ENCODE data around the gene KLK10. TPM values are rescaled to one million over a fixed set of nuclear protein-coding genes. Genes with fewer than 3 reads are reported as not detected.
A peak's percentile ranks its signal among the peaks of the same experiment; 100 is the strongest.

KLK10 gene
- total RNA-seq, 2 donors from 2014 or later, result not detected

GRCh38 chr19:51034704-51035103 lies 15.2 kb upstream of the KLK10 start, which contains the start of gene KLK12:
KLK12 (minus strand) TSS chr19:51035002; CDS start chr19:51034621, 381 bp downstream.
- H3K4me1 Mint-ChIP-seq, result no peaks in the 10 kb centered on the region
- H3K4me3 Mint-ChIP-seq, result no peak within 1 kb of the TSS
- H3K9me3 Mint-ChIP-seq, result no peaks in the 10 kb centered on the region
- H3K36me3 Mint-ChIP-seq (ENCODE audit: low read depth), result no peaks in the 10 kb centered on the region
- H3K27me3 Mint-ChIP-seq, result peaks cover 20% of the 10 kb centered on the region
- no peak for ATAC-seq (replicated peaks)
- H3K27ac Mint-ChIP-seq, result no peak within 1 kb of the TSS

DNA sequence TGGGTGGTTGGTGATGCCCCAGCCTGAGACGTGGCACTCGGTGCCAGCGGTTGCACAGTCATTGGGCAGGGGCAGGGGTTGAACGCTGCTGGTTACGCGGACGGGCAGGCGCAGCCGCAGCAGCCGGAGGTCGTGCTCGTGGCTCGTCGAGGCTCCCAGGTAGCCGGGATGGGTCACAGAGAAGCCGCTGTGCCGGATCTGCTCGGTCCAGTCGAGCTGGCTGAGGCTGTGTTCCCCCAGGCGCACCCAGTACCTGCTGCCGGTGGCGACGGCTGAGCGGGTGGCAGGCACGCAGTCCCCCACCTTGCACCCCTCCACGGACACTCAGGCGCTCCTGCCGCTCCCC lies 12.3 kb upstream of the KLK10 start:
- Mint-ChIP-seq H3K9me3 (no peaks in the 10 kb centered on the region), H3K27ac (no peak overlapping the region), H3K4me1 (no peaks in the 10 kb centered on the region), H3K4me3 (no peak overlapping the region), H3K27me3 (peaks cover 30% of the 10 kb centered on the region), H3K36me3 (ENCODE audit: low read depth) (no peaks in the 10 kb centered on the region)
- no peak for ATAC-seq (replicated peaks)

GRCh38 chr19:51031220-51031879 lies 11.8 kb upstream of the KLK10 start:
- Mint-ChIP-seq H3K4me1 (no peaks in the 10 kb centered on the region), H3K27me3 (peaks cover 34% of the 10 kb centered on the region), H3K27ac (no peak overlapping the region), H3K4me3 (no peak overlapping the region), H3K36me3 (ENCODE audit: low read depth) (no peaks in the 10 kb centered on the region), H3K9me3 (no peaks in the 10 kb centered on the region)
- no peak for ATAC-seq (replicated peaks)

DNA sequence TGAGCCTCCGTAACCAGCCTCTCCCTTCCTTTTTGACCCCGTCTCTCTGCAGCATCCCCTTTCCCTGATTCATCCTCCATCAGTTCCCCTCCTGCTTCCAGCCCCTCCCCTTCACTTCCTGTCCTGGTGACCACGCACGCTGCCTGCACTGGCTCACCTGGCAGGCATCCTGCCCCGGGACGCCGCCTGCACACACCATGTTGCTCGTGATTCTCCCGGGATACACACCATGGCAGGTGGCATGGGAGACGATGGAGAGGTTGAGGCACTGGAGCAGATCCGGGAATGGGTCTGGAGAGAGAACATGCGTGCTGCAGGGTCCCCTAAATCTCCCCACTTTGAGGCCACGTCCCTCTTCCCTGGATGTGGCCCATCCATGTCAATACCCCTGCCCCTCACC lies 11.1 kb upstream of the KLK10 start:
- no peaks in the 10 kb centered on the region for H3K36me3 Mint-ChIP-seq (ENCODE audit: low read depth)
- no peak for ATAC-seq (replicated peaks)
- H3K4me1 Mint-ChIP-seq, result no peaks in the 10 kb centered on the region
- no peak overlapping the region for H3K4me3 Mint-ChIP-seq
- H3K27me3 Mint-ChIP-seq, result peaks cover 34% of the 10 kb centered on the region
- no peaks in the 10 kb centered on the region for H3K9me3 Mint-ChIP-seq
- no peak overlapping the region for H3K27ac Mint-ChIP-seq

- H3K4me1 Mint-ChIP-seq, result no peaks in the 10 kb centered on the region
- H3K9me3 Mint-ChIP-seq, result no peaks in the 10 kb centered on the region
- no peak overlapping the region for H3K4me3 Mint-ChIP-seq
- H3K36me3 Mint-ChIP-seq (ENCODE audit: low read depth), result no peaks in the 10 kb centered on the region
- peaks cover 37% of the 10 kb centered on the region for H3K27me3 Mint-ChIP-seq
- no peak for ATAC-seq (replicated peaks)
- no peak overlapping the region for H3K27ac Mint-ChIP-seq
Observed at GRCh38 chr19:51029718-51030117, 10.2 kb upstream of the KLK10 start.

DNA sequence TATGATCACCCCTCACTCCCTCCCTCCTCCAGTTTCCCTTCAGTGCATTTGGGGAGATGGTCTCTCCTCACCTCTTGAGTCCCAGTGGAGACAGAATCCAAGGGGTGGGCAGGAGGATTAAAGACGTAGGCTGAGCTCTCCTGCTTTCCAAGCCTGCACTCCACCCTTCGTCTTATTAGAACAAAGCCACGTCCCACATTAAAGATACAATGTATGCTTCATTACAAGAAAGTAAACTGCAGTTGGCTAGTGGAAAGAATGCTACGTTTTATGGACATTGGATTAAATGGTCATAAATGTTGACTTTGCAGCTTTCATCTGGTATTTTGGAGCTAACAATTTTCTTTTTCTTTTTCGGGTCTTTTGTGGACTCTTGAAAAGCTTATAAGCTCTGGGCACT lies 8.4 kb upstream of the KLK10 start:
- H3K4me1 Mint-ChIP-seq, result no peaks in the 10 kb centered on the region
- H3K27ac Mint-ChIP-seq, result no peak overlapping the region
- H3K27me3 Mint-ChIP-seq, result peaks cover 40% of the 10 kb centered on the region
- no peaks in the 10 kb centered on the region for H3K9me3 Mint-ChIP-seq
- no peak overlapping the region for H3K4me3 Mint-ChIP-seq
- no peak for ATAC-seq (replicated peaks)
- H3K36me3 Mint-ChIP-seq (ENCODE audit: low read depth), result no peaks in the 10 kb centered on the region

GRCh38 chr19:51027126-51027806 lies 7.8 kb upstream of the KLK10 start:
- Mint-ChIP-seq H3K27me3 (peaks cover 46% of the 10 kb centered on the region), H3K4me3 (no peak overlapping the region), H3K9me3 (no peaks in the 10 kb centered on the region), H3K4me1 (no peaks in the 10 kb centered on the region), H3K36me3 (ENCODE audit: low read depth) (no peaks in the 10 kb centered on the region), H3K27ac (no peak overlapping the region)
- no peak for ATAC-seq (replicated peaks)

GRCh38 chr19:51026554-51026831 lies 7.0 kb upstream of the KLK10 start, which contains the start of gene KLK11:
KLK11 (minus strand) TSS chr19:51026616; CDS start chr19:51025631, 985 bp downstream.
- Mint-ChIP-seq H3K9me3 (no peaks in the 10 kb centered on the region), H3K27me3 (peaks cover 44% of the 10 kb centered on the region), H3K27ac (no peak within 1 kb of the TSS), H3K4me1 (no peaks in the 10 kb centered on the region), H3K36me3 (ENCODE audit: low read depth) (no peaks in the 10 kb centered on the region), H3K4me3 (no peak within 1 kb of the TSS)
- no peak for ATAC-seq (replicated peaks)

GRCh38 chr19:51025809-51026553 lies 6.5 kb upstream of the KLK10 start:
- H3K36me3 Mint-ChIP-seq (ENCODE audit: low read depth), result no peaks in the 10 kb centered on the region
- H3K27me3 Mint-ChIP-seq, result peaks cover 39% of the 10 kb centered on the region
- no peak overlapping the region for H3K4me3 Mint-ChIP-seq
- no peak overlapping the region for H3K27ac Mint-ChIP-seq
- no peaks in the 10 kb centered on the region for H3K9me3 Mint-ChIP-seq
- ATAC-seq (replicated peaks), result no peak
- H3K4me1 Mint-ChIP-seq, result no peaks in the 10 kb centered on the region

DNA sequence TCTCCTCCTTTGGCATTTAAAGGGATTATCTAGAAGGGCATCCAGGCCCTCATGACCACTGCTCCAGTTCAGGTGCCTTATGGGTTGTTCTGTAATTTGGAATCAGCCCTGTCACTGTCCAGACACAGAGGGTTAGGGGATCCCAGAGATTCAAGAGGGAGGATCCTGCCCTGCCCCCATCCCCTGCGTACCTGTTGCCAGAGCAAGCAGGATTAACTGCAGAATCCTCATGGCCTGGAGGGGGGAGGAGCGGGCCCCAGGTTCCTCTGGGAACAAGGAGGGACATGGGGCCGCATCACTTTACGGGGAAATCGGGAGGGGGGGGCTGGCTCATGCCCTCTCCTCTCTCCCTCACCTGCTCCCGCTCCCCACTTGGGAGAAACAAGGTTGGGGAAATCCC lies 5.9 kb upstream of the KLK10 start:
- Mint-ChIP-seq H3K27ac (no peak overlapping the region), H3K4me3 (no peak overlapping the region), H3K36me3 (ENCODE audit: low read depth) (no peaks in the 10 kb centered on the region), H3K4me1 (no peaks in the 10 kb centered on the region), H3K27me3 (peaks cover 35% of the 10 kb centered on the region), H3K9me3 (no peaks in the 10 kb centered on the region)
- no peak for ATAC-seq (replicated peaks)

GRCh38 chr19:51024924-51025323 lies 5.4 kb upstream of the KLK10 start:
- Mint-ChIP-seq H3K36me3 (ENCODE audit: low read depth) (no peaks in the 10 kb centered on the region), H3K27me3 (peaks cover 37% of the 10 kb centered on the region), H3K4me3 (no peak overlapping the region), H3K4me1 (no peaks in the 10 kb centered on the region), H3K9me3 (no peaks in the 10 kb centered on the region), H3K27ac (no peak overlapping the region)
- no peak for ATAC-seq (replicated peaks)

DNA sequence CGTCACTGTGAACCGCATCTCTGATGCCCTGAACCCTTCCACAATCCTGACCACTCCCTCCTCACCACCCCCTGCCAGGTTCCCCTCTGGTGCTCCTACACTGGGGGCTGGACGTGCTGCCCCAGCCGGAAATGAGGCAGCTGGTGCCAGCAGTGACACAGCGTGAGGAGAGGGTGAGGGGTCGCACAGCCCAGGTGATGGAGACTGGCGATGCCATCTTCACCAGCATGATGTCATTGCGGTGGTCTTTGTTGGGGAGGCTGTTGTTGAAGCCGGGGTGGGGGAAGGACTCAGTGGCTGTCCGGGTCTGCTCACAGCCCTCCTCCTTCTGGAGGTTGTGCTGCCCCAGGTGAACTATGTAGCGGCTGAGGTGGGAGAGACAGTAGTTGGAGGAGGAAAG lies 4.4 kb upstream of the KLK10 start:
- no peak for ATAC-seq (replicated peaks)
- no peaks in the 10 kb centered on the region for H3K4me1 Mint-ChIP-seq
- H3K4me3 Mint-ChIP-seq, result no peak overlapping the region
- peaks cover 38% of the 10 kb centered on the region for H3K27me3 Mint-ChIP-seq
- no peak overlapping the region for H3K27ac Mint-ChIP-seq
- H3K36me3 Mint-ChIP-seq (ENCODE audit: low read depth), result no peaks in the 10 kb centered on the region
- no peaks in the 10 kb centered on the region for H3K9me3 Mint-ChIP-seq

DNA sequence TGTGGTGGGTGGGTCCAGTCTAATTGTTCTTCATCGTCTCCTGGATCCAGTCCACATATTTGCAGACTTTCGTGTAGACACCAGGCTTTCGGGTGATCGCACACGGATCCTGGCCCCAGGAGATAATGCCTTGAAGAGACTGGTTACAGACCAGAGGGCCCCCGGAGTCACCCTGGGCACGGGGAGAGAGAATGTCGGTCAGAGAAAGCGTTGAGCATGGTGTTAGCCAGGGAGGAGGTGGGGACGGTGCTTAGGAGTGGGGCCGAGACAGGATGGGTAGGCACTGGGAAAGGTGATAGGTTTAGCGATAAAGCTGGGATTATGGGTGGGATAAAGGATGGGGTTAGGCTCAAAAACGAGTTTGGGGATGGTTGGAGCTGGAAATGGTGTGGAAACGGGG lies 3.0 kb upstream of the KLK10 start:
- Mint-ChIP-seq H3K9me3 (no peaks in the 10 kb centered on the region), H3K4me3 (no peak overlapping the region), H3K27ac (no peak overlapping the region), H3K27me3 (peaks cover 44% of the 10 kb centered on the region), H3K4me1 (peaks cover 6% of the 10 kb centered on the region), H3K36me3 (ENCODE audit: low read depth) (peaks cover 6% of the 10 kb centered on the region)
- no peak for ATAC-seq (replicated peaks)

GRCh38 chr19:51020988-51021651 lies 1.6 kb upstream of the KLK10 start:
- H3K27ac Mint-ChIP-seq, result no peak overlapping the region
- ATAC-seq (replicated peaks), result peak; percentile 28
- H3K4me3 Mint-ChIP-seq, result no peak overlapping the region

More at GRCh38 chr19:51020988-51021651, 1.6 kb upstream of the KLK10 start:
- H3K27me3 Mint-ChIP-seq, result peaks cover 47% of the 10 kb centered on the region
- peaks cover 11% of the 10 kb centered on the region for H3K4me1 Mint-ChIP-seq
- H3K36me3 Mint-ChIP-seq (ENCODE audit: low read depth), result peaks cover 12% of the 10 kb centered on the region
- no peaks in the 10 kb centered on the region for H3K9me3 Mint-ChIP-seq

Measured in activated T-helper 17 cell treated with anti-CD3 and anti-CD28 coated beads, Interleukin-2, amount 50 U/mL, for 72 hours (primary cell).